PC-9 (cell line): ENCODE measurements around the gene STX17.
"Not testable (repeated sequence)": the region's sequence is repeated elsewhere in the genome, so short reads cannot be mapped to it uniquely, and the experiment has no call there.

Source experiments
- CTCF ChIP-seq: fragments of 200-600 bp; sonication (generic); conservative IDR thresholded peaks from 2 replicates; pipeline ENCODE4 v1.6.1; 2017; ENCODE audit warnings: mixed run types, antibody characterized with exemption, mild to moderate bottlenecking, moderate library complexity
- EZH2 ChIP-seq: fragments of 200-600 bp; sonication (generic); IDR thresholded peaks from 2 replicates; pipeline ENCODE4 v1.8.0; 2017; ENCODE audit warnings: antibody characterized with exemption, low read depth

- TF ChIP-seq CTCF, EZH2: not testable (repeated sequence)
Observed at GRCh38 chr9:99857576-99857975, 48.9 kb upstream of the STX17 start.
